GM18951 (cell line): ENCODE data around the gene TSNAXIP1.
A peak's percentile ranks its signal among the peaks of the same experiment; 100 is the strongest.
"Not testable (repeated sequence)": the region's sequence is repeated elsewhere in the genome, so short reads cannot be mapped to it uniquely, and the experiment has no call there.

ENCODE experiments used
- POLR2A ChIP-seq: IDR thresholded peaks from 4 replicates; pipeline ENCODE4 v1.6.1; 2011; ENCODE audit warnings: mild to moderate bottlenecking; ENCODE audit not compliant: insufficient read length, insufficient read depth; ENCODE audit errors: extremely low read depth
- in situ Hi-C: fragments of 300-500 bp; cut with MboI; formaldehyde crosslinking; loops from one replicate; pipeline ENCODE4 v1.12.0; 2022; ENCODE audit warnings: low sequenced_read_pairs, mixed read lengths, inconsistent platforms; ENCODE audit not compliant: unreplicated experiment

The TSNAXIP1 gene

GRCh38 chr16:67833415-67834241, 26.9 kb downstream of the TSNAXIP1 start:
- in situ Hi-C loops: no loop called here
- peak; percentile 91 for TF ChIP-seq POLR2A

- in situ Hi-C loops: no loop called here
- TF ChIP-seq POLR2A: no peak
These were observed 27.5 kb downstream of the TSNAXIP1 start for GRCh38 chr16:67834242-67834614.

- in situ Hi-C loops: not testable (repeated sequence)
These were observed 30.5 kb downstream of the TSNAXIP1 start for GRCh38 chr16:67837190-67837589.

GRCh38 chr16:67837811-67838210, 31.1 kb downstream of the TSNAXIP1 start:
- TF ChIP-seq POLR2A: no peak
- in situ Hi-C loops: no loop called here

- in situ Hi-C loops: no loop called here
- TF ChIP-seq POLR2A: no peak
These were observed 34.6 kb downstream of the TSNAXIP1 start for GRCh38 chr16:67841198-67841815.

GRCh38 chr16:67841816-67842508, 35.3 kb downstream of the TSNAXIP1 start, which contains the start of gene THAP11:
TSS of gene THAP11 (plus strand) at chr16:67842320. CDS start at chr16:67842555, 235 bp downstream.
- peak; percentile 63 for TF ChIP-seq POLR2A
- in situ Hi-C loops: no loop called here

- TF ChIP-seq POLR2A: no peak
- in situ Hi-C loops: no loop called here
These were observed 36.0 kb downstream of the TSNAXIP1 start for GRCh38 chr16:67842509-67843342.

GRCh38 chr16:67843343-67843765, 36.7 kb downstream of the TSNAXIP1 start:
- in situ Hi-C loops: no loop called here
- no peak for TF ChIP-seq POLR2A

GRCh38 chr16:67844497-67844896, 37.8 kb downstream of the TSNAXIP1 start:
- TF ChIP-seq POLR2A: no peak
- in situ Hi-C loops: no loop called here

GRCh38 chr16:67845291-67846062, 38.8 kb downstream of the TSNAXIP1 start:
- in situ Hi-C loops: no loop called here
- TF ChIP-seq POLR2A: no peak

GRCh38 chr16:67846063-67846319, 39.3 kb downstream of the TSNAXIP1 start:
- no peak for TF ChIP-seq POLR2A
- in situ Hi-C loops: no loop called here

- in situ Hi-C loops: no loop called here
- TF ChIP-seq POLR2A: peak; percentile 71
These were observed 39.8 kb downstream of the TSNAXIP1 start, which contains the start of gene NUTF2 for GRCh38 chr16:67846320-67847063. TSS of gene NUTF2 (plus strand) at chr16:67846933. CDS start at chr16:67865131, 18,198 bp downstream.
